GOT3 (cell line): ENCODE data around the gene LBH.

Experiments used
- DNase-seq: peaks from one replicate; lab custom pipeline; 2025; ENCODE audit warnings: mixed read lengths; lab: John Stamatoyannopoulos, UW

LBH gene

GRCh38 chr2:30273574-30273929, 42.2 kb downstream of the LBH start:
- DNase-seq = no peak

- DNase-seq = no peak
These were observed 43.9 kb downstream of the LBH start for GRCh38 chr2:30275256-30275655.

GRCh38 chr2:30276455-30276911, 45.1 kb downstream of the LBH start:
- no peak for DNase-seq

GRCh38 chr2:30277582-30277981, 46.2 kb downstream of the LBH start:
- DNase-seq = no peak

- DNase-seq = no peak
These were observed 47.1 kb downstream of the LBH start for GRCh38 chr2:30278419-30278818.

GRCh38 chr2:30280596-30281434, 49.5 kb downstream of the LBH start:
- DNase-seq = no peak

- no peak for DNase-seq
These were observed 50.7 kb downstream of the LBH start for GRCh38 chr2:30282081-30282480.

GRCh38 chr2:30282721-30283120, 51.4 kb downstream of the LBH start:
- DNase-seq = no peak

- no peak for DNase-seq
These were observed 52.7 kb downstream of the LBH start for GRCh38 chr2:30283931-30284565.

GRCh38 chr2:30285758-30286157, 54.4 kb downstream of the LBH start:
- no peak for DNase-seq

GRCh38 chr2:30287190-30287840, 56.0 kb downstream of the LBH start:
- no peak for DNase-seq

- DNase-seq = no peak
These were observed 56.7 kb downstream of the LBH start for GRCh38 chr2:30287857-30288513.

- DNase-seq = no peak
These were observed 57.2 kb downstream of the LBH start for GRCh38 chr2:30288561-30288960.

GRCh38 chr2:30293303-30293921, 62.1 kb downstream of the LBH start:
- DNase-seq = no peak

- DNase-seq = no peak
These were observed 62.8 kb downstream of the LBH start for GRCh38 chr2:30294133-30294532.

- no peak for DNase-seq
These were observed 65.2 kb downstream of the LBH start for GRCh38 chr2:30296496-30296895.

GRCh38 chr2:30298302-30298701, 67.0 kb downstream of the LBH start:
- no peak for DNase-seq

GRCh38 chr2:30300122-30300455, 68.8 kb downstream of the LBH start:
- DNase-seq = no peak

GRCh38 chr2:30300456-30301221, 69.3 kb downstream of the LBH start:
- DNase-seq = no peak

GRCh38 chr2:30301551-30301950, 70.2 kb downstream of the LBH start:
- no peak for DNase-seq

GRCh38 chr2:30302566-30302965, 71.2 kb downstream of the LBH start:
- DNase-seq = no peak
